Fibroblast of lung (primary cell): ENCODE data around the gene MPL. TPM values are rescaled to one million over a fixed set of nuclear protein-coding genes. Genes with fewer than 3 reads are reported as not detected.

Experiments
- DNase-seq, 2 donors: peaks; one replicate each; pipeline versions ENCODE4 v3.0.0 to v3.0.0-alpha.2; 2010; ENCODE audit warnings: low read depth in 2 of 2
- H2AFZ ChIP-seq: 2 replicates; pipeline ENCODE4 v1.5.1; 2012; ENCODE audit warnings: low read length, control low read depth, inconsistent platforms
- H3K27ac ChIP-seq: 2 replicates; pipeline ENCODE4 v1.5.1; 2011; ENCODE audit warnings: low read length, control low read depth; ENCODE audit not compliant: insufficient read depth
- H3K27me3 ChIP-seq: 2 replicates; pipeline ENCODE4 v1.5.1; 2011; ENCODE audit warnings: mild to moderate bottlenecking, low read length; ENCODE audit not compliant: control insufficient read depth, insufficient read depth
- H3K36me3 ChIP-seq: 2 replicates; pipeline ENCODE4 v1.5.1; 2011; ENCODE audit warnings: low read length; ENCODE audit not compliant: control insufficient read depth, insufficient read depth
- H3K4me1 ChIP-seq: 2 replicates; pipeline ENCODE4 v1.5.1; 2011; ENCODE audit warnings: low read length; ENCODE audit not compliant: control insufficient read depth, insufficient read depth; ENCODE audit errors: extremely low read depth
- H3K4me2 ChIP-seq: 2 replicates; pipeline ENCODE4 v1.5.1; 2011; ENCODE audit warnings: low read length, control low read depth; ENCODE audit not compliant: insufficient read depth; ENCODE audit errors: extremely low read depth
- H3K4me3 ChIP-seq, 4 experiments: fragments of 200-600 bp in 1 of 4; sonication (generic) in 1 of 4; replicated peaks in 1 of 4; 2 replicates each; pipeline ENCODE4 v1.5.1; 2011 to 2016; ENCODE audit warnings: low read length in 4 of 4, low read depth in 3 of 4, mild to moderate bottlenecking in 3 of 4, control low read depth in 2 of 4, inconsistent platforms in 1 of 4, mixed read lengths in 1 of 4; ENCODE audit not compliant: insufficient read depth in 1 of 4; ENCODE audit errors: control extremely low read depth in 1 of 4
- H3K79me2 ChIP-seq: 2 replicates; pipeline ENCODE4 v1.5.1; 2012; ENCODE audit warnings: mild to moderate bottlenecking, low read length, inconsistent platforms; ENCODE audit not compliant: control insufficient read depth, insufficient read depth
- H3K9ac ChIP-seq: 2 replicates; pipeline ENCODE4 v1.5.1; 2011; ENCODE audit warnings: mild to moderate bottlenecking, low read length, control low read depth; ENCODE audit not compliant: insufficient read depth
- H3K9me3 ChIP-seq: 2 replicates; pipeline ENCODE4 v1.5.1; 2012; ENCODE audit warnings: low read depth, low read length; ENCODE audit not compliant: control insufficient read depth, insufficient read depth
- H4K20me1 ChIP-seq: 2 replicates; pipeline ENCODE4 v1.5.1; 2011; ENCODE audit warnings: low read length; ENCODE audit not compliant: control insufficient read depth, insufficient read depth; ENCODE audit errors: extremely low read depth
- EZH2 ChIP-seq: IDR thresholded peaks from 2 replicates; pipeline ENCODE4 v1.5.1; 2012; ENCODE audit warnings: low read length, control low read depth, mild to moderate bottlenecking; ENCODE audit errors: missing control alignments
- polyA plus RNA-seq, 2 donors: library from polyadenylated mRNA; depleted of rRNA in 1 of 2; stranded (reverse) in 1 of 2; unstranded in 1 of 2; fragments of >200 nt; gene quantifications; 2 replicates each; pipeline ENCODE4 v1.2.1, GENCODE V29; 2011 to 2012; ENCODE audit warnings: missing spikeins in 1 of 2
- total RNA-seq: library from RNA; depleted of rRNA; stranded (reverse); fragments of >200 nt; gene quantifications from 2 replicates; pipeline ENCODE4 v1.2.1, GENCODE V29; 2014
- TF ChIP-seq, protein P1 (sequence below), 2 donors: IDR thresholded peaks in 1 of 2; conservative IDR thresholded peaks in 1 of 2; 1 replicate in 1 of 2; 2 replicates in 1 of 2; pipeline ENCODE4 v1.5.1; 2011 to 2012; ENCODE audit warnings: low read length in 2 of 2, control low read depth in 1 of 2, inconsistent platforms in 1 of 2, low read depth in 1 of 2, mild to moderate bottlenecking in 1 of 2

MPL gene
- total and polyA plus RNA-seq, 2 donors (not counting 1 experiment from before 2014, with no cell fraction given) = not detected

DNA sequence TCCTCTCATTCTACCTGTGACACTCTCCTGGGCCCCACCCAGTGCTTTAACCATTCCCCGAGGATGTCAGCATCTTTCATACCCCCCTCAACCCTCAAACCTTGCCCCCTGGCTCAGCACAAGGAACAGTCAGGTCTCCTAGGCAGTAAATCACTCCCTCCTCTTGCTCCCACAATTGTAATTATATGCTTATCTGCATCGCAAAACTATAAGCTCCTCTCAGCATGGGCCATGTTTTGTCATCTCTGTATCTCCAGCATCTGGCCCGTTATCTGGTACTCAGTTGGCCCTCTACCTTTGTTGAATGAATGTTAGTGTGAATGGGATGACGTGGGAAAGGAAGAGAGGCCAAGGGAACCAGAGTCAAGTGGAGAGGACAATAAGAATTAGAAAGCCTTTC, 32.9 kb downstream of the MPL start:
- Histone ChIP-seq H3K9me3 (no peaks in the 10 kb centered on the region), H3K4me2 (no peak overlapping the region), H3K36me3 (peaks cover 1% of the 10 kb centered on the region), H3K4me3 (no peak overlapping the region), H3K27me3 (no peaks in the 10 kb centered on the region), H3K4me1 (peaks cover 16% of the 10 kb centered on the region), H3K27ac (no peak overlapping the region), H4K20me1 (no peaks in the 10 kb centered on the region), H3K79me2 (peaks cover 29% of the 10 kb centered on the region), H2AFZ (no peak overlapping the region), H3K9ac (no peak overlapping the region)
- TF ChIP-seq EZH2 = no peak
- TF ChIP-seq, protein P1, sequence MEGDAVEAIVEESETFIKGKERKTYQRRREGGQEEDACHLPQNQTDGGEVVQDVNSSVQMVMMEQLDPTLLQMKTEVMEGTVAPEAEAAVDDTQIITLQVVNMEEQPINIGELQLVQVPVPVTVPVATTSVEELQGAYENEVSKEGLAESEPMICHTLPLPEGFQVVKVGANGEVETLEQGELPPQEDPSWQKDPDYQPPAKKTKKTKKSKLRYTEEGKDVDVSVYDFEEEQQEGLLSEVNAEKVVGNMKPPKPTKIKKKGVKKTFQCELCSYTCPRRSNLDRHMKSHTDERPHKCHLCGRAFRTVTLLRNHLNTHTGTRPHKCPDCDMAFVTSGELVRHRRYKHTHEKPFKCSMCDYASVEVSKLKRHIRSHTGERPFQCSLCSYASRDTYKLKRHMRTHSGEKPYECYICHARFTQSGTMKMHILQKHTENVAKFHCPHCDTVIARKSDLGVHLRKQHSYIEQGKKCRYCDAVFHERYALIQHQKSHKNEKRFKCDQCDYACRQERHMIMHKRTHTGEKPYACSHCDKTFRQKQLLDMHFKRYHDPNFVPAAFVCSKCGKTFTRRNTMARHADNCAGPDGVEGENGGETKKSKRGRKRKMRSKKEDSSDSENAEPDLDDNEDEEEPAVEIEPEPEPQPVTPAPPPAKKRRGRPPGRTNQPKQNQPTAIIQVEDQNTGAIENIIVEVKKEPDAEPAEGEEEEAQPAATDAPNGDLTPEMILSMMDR (conservative IDR thresholded peaks at IDR 0.05 in 1 of 2, IDR thresholded peaks at IDR 0.05 in 1 of 2; ENCODE audit: low read depth in 1 of 2, low read length in 2 of 2) = no peak
- DNase-seq = no peak

DNA sequence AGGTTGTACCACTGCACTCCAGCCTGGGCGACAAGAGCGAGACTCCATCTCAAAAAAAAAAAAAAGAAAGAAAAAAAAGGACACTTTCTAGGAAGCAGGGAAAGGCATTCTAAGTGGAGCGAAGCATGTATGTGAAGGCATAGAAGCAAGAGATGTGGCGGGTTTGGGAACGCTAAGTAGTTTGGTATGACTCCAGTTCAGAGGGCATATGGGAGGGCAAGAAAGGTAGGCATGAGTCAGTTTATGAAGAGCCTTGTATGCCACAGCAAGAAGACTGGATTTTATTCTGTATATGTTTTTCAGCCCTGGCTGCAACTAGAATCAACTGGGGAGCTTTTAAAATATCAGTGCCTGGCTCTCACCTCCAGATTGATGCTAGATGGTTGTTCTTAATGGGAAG, 34.6 kb downstream of the MPL start:
- Histone ChIP-seq H3K4me3 (no peak overlapping the region), H3K9ac (no peak overlapping the region), H3K4me2 (no peak overlapping the region), H2AFZ (no peak overlapping the region), H3K27me3 (no peaks in the 10 kb centered on the region), H3K36me3 (no peaks in the 10 kb centered on the region), H3K79me2 (peaks cover 13% of the 10 kb centered on the region), H3K4me1 (peaks cover 16% of the 10 kb centered on the region), H3K9me3 (no peaks in the 10 kb centered on the region), H4K20me1 (no peaks in the 10 kb centered on the region), H3K27ac (peak overlapping the region; percentile 85)
- no peak for TF ChIP-seq EZH2
- TF ChIP-seq, protein P1 (conservative IDR thresholded peaks at IDR 0.05 in 1 of 2, IDR thresholded peaks at IDR 0.05 in 1 of 2; ENCODE audit: low read depth in 1 of 2, low read length in 2 of 2) = no peak
- DNase-seq = peak in 1 of 2 donors; percentile 27

- H3K4me1 ChIP-seq = peaks cover 16% of the 10 kb centered on the region
- H3K9ac ChIP-seq = no peak overlapping the region
- no peaks in the 10 kb centered on the region for H4K20me1 ChIP-seq
- DNase-seq = peak; percentile 79 to 87
- H3K27ac ChIP-seq = peak overlapping the region; percentile 85
- no peak overlapping the region for H2AFZ ChIP-seq
- peak overlapping the region; percentile 18 for H3K4me2 ChIP-seq
- H3K79me2 ChIP-seq = peaks cover 9% of the 10 kb centered on the region
- TF ChIP-seq EZH2 = no peak
- TF ChIP-seq, protein P1 (conservative IDR thresholded peaks at IDR 0.05 in 1 of 2, IDR thresholded peaks at IDR 0.05 in 1 of 2; ENCODE audit: low read depth in 1 of 2, low read length in 2 of 2) = no peak
- H3K36me3 ChIP-seq = no peaks in the 10 kb centered on the region
- no peaks in the 10 kb centered on the region for H3K9me3 ChIP-seq
- H3K27me3 ChIP-seq = no peaks in the 10 kb centered on the region
- no peak overlapping the region for H3K4me3 ChIP-seq
Measured at GRCh38 chr1:43373066-43373940, 35.7 kb downstream of the MPL start.
